ENCODE measurements around the gene RANBP10. TPM values are rescaled to one million over a fixed set of nuclear protein-coding genes. Genes with fewer than 3 reads are reported as not detected.

Gene RANBP10
- total and polyA plus RNA-seq, 9 of the 15 experiments (the other 6 are each of a cell fraction or from before 2014, with no cell fraction given) = 0.61 to 19.3 (median 5.9) TPM

DNA sequence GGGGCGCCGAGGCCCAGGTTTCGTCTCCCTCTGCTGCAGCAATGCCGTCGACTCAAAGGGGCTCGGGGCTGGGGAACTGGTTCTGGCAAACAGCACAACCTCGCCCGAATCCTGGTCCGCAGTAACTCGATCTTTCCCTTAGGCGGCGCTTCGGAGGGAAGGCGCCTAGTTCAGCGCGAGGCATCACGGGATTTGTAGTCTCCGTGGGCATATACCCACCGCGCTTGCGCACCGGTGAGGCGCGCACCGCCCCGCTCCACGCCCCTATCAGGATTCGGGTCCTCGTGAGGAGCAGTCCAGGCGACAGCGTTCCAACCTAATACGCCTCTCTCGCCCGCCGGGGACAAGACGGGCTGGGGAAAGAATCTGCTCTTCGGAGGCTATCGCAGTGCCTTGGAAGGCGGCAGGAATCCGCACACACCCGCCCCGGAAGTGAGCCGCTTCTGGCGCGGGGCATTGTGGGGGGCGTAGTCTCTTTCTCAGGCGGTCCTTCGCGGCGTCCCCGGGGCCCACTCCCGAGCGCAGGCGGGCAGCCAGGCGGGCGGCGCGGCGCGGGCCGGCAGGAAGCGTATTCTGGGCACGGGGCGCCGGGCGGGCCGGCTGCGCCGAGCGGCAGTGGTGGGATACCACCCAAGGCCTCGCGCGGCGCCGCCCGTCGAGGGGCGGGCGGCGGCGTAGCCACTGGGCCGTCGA is 35.6 kb upstream of the RANBP10 start, which contains the start of gene THAP11 (continued):
- no peak for TF ChIP-seq KHSRP (IDR thresholded peaks at IDR 0.05)
- 0 out of 2 replicates have a peak, but pooled peaks have one; percentile 6 for TF ChIP-seq SOX6 (IDR thresholded peaks at IDR 0.05)
- no peak for TF ChIP-seq EWSR1 (IDR thresholded peaks at IDR 0.05; ENCODE audit: borderline replicate concordance, low read depth, partially characterized antibody)
- TF ChIP-seq ZNF354B (CRISPR knock-in tag; IDR thresholded peaks at IDR 0.05) = no peak
- TF ChIP-seq ZNF277 (CRISPR knock-in tag; IDR thresholded peaks at IDR 0.05; ENCODE audit: borderline replicate concordance) = no peak
- no peak for TF ChIP-seq NFXL1 (CRISPR knock-in tag; IDR thresholded peaks at IDR 0.05)
- TF ChIP-seq ZNF449 (CRISPR knock-in tag; IDR thresholded peaks at IDR 0.05) = no peak
- no peak for TF ChIP-seq ZBTB49 (CRISPR knock-in tag; IDR thresholded peaks at IDR 0.05; ENCODE audit: borderline replicate concordance)
- no peak; the same call in 1 of the 2 replicates for TF ChIP-seq USF2 (CRISPR knock-in tag; IDR thresholded peaks at IDR 0.05)
- TF ChIP-seq MITF (IDR thresholded peaks at IDR 0.05) = no peak
- TF ChIP-seq SUPT5H (IDR thresholded peaks at IDR 0.05) = peak; percentile 82
- TF ChIP-seq NCOR1 (IDR thresholded peaks at IDR 0.05) = no peak
- TF ChIP-seq KDM4B (IDR thresholded peaks at IDR 0.05; ENCODE audit: borderline replicate concordance in 2 of 2, low read depth in 1 of 2) = no peak; a peak in 1 of 4 replicates
- no peak for TF ChIP-seq ZNF239 (CRISPR knock-in tag; IDR thresholded peaks at IDR 0.05)
- TF ChIP-seq MAFG (tag; conservative IDR thresholded peaks at IDR 0.05) = no peak
- TF ChIP-seq BCLAF1 (IDR thresholded peaks at IDR 0.05; ENCODE audit: borderline replicate concordance in 1 of 2, control insufficient read depth in 1 of 2, low read depth in 2 of 2, low read length in 1 of 2) = no peak
- TF ChIP-seq FOSL1 (tag; conservative IDR thresholded peaks at IDR 0.05) = peak; percentile 33; the same call in 1 of the 2 replicates
